Measurements from ENCODE around the gene SUGT1.
"Not testable (repeated sequence)": the region's sequence is repeated elsewhere in the genome, so short reads cannot be mapped to it uniquely, and the experiment has no call there.

The SUGT1 gene

DNA sequence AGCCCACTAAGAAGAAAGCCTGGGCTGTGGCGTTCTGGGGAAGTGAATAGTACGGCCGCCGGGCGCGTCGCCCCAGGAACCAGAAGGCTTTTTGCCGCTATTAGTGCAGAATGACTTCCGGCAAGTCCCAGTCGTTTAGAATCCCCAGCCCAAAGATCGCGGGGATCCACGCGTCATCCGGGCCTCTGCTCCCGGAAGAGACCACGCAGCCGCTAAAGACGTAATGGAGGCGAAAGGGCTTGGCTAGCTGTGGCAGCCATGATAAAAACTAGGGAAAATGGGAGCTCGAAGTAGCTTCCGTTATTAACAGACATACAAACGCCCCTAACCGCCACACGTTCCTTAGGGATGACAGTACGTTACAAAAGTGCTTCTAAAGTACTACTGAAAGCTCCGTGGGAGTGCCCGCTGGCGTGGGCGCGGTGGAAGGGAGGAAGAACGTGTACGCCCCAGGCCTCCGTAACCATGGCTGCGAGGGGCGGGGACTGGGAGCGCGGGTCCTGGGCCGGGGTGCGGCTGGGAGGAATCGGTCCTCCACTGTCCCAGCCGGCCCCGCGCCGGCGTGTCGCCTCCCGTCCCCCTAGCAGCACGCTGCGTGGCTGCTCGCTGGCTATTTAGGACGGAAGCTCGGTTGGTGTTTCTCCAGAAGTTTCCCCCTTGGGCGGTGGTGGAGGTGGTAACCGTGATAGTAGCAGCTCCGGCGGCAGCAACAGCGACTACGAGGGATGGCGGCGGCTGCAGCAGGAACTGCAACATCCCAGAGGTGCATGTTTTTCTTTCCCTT, at the start of gene SUGT1:
Gene SUGT1 (plus strand): TSS at position 641 of the 784 bp plus-strand sequence. CDS start 85 bp downstream, at position 726.
- peak; percentile 82 for FAIRE-seq

DNA sequence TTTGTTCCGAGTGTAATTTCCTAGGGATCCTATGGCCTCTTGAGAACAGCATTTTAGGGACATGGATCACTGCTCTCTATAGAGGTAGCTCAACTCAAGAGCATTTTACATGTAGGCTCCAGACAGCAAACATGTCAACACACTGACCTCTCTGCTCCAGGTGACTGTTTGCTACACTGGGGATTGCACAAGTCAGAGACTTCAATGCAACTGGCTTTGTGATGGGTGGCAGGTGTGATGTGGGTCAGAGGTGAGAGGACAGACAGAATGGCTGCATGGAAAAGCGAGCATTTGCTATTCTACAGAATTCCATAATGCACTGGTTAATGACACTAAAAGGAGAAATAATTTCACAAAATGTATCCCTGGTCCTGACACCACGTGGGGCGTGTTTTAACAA, 49.3 kb upstream of the SUGT1 start:
- FAIRE-seq = not testable (repeated sequence)

DNA sequence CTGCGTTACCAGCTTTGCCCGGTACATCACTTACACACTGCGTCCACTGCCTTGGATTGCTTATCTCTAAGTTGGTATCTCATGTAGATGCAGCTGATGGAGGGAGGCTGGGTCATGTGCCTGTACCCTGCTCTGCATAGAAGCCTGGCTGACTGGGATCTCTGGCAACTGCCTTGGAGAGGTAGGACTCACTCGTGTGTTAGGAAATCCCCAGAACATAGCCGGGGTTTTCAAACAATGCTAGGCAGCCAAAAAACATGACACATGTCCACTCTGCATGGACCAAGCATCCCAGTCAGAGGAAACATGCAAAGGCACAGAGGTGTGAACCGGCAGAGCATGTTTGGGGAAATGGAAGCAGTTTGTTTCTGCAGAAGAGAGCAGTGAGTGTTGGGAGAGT, 46.5 kb upstream of the SUGT1 start:
- not testable (repeated sequence) for FAIRE-seq

DNA sequence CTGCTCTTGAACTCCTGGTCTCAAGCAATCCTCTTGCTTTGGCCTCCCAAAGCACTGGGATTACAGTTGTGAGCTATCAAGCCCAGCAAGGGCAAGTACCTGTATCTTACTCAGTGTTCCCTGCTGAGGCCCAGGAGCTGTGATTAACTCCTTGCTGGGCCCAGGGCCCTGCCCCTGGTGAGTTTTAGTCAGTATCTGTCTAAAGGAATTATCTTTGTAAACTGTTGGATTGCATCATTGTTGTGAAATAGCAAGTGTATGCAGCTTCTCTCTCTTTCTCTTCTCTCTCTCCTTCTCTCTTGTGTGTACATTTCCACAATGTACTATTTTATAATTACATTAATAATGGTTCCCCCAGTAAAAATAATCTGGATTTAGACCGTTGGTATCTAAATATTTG, 45.8 kb upstream of the SUGT1 start:
- not testable (repeated sequence) for FAIRE-seq

DNA sequence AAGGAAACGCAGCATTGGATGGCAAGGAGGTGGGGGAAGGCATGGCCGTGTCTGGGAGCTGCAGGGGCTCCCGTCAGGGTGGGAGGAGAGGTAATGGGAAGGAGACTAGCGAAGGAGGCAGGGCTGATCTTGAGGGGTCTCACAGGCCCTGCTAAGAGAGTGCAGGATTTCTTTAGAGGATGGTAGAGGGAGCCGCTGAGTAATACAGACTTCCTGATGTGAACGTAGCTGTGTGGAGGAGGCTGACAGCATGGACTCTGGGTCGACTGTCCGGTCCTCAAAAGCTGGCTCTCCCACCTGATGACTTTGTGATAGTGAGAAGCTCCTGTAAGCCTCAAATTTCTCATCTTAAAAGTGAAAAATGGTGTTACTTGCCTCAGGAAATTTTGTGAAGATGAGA, 44.5 kb upstream of the SUGT1 start:
- not testable (repeated sequence) for FAIRE-seq

DNA sequence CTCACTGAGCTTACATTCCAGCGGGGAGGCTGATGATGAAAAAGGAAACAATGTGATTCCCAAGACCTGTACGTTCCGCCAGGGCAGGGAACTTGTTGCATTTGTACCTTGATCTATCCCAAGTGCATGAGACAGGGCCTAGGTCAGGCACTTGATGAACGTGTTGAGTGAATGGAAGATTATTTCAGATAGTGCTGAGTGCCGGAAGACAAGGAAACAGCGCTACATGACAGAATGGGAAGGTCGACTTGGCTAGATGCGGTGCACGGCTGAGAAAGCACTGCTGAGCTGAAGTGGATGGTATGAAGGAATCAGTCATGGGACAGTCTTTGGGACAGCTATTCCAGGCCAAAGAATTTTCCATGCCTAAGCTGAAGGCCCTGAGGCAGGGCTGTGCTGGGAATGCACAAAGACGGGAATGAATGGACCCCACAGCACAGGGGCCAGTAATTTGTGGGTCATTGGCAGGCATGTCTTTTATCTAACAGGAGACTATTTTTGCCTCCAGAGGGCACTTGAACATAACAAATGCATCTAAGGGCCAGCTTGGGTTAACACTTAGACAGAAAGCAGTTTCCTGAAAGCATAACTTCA, 43.5 kb upstream of the SUGT1 start:
- FAIRE-seq = peak; percentile 30

DNA sequence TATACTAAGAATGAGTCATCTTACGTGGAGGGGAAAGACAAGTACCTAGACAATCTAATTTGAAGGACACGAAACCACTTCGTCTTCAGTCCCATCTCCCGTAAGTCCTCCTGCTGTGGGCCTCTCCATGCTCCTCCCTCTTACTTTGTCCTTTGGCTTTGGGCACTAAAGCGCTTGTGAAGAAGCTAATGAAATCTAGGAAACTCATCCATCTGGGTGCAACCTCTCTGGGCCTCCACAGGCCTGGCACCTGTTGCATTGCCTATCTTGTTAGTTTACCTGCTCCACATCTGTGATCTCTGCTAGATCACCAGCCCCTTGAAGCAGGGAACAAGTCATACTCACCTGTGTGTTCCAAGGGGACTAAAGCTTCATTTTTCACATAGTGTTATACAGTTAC, 42.5 kb upstream of the SUGT1 start:
- not testable (repeated sequence) for FAIRE-seq

DNA sequence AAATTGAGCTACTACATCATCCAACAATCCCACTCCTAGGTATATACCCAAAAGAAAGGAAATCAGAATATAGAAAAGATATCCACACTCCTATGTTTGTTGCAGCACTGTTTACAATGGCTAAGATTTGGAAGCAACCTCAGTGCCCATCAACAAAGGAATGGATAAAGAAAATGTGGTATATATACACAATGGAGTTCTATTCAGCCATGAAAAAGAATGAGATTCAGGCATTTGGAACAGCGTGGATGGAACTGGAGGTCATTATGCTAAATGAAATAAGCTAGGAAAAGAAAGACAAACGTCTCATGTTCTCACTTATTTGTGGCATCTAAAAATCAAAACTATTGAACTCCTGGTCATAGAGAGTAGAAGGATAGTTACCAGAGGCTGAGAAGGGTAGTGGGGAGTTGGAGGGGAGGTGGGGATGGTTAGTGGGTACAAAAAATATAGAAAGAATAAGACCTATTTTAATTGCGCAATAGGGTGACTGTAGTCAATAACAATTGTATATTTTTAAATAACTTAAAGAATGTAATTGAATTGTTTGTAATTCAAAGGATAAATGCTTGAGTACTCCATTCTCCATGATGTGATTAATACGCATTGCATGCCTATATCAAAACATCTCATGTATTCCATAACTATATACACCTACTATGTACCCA, 37.4 kb upstream of the SUGT1 start:
- FAIRE-seq = no peak

DNA sequence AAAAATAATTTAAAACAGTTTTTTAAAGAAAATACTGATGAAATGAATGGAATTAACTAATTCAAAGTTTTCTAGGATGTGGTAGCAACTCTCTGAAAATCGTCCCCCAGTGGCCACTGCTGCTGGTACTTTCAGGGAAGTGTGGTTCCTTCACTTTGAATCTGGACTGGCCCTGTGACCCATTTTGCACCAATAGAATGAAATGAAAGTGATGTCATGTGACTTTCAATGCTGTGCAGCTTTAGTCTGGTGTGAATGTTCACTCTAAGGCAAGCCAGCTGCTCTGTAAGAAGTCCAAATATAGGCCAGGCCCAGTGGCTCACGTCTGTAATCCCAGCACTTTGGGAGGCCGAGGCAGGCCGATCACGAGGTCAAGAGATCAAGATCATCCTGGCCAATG, 36.8 kb upstream of the SUGT1 start:
- FAIRE-seq = no peak

DNA sequence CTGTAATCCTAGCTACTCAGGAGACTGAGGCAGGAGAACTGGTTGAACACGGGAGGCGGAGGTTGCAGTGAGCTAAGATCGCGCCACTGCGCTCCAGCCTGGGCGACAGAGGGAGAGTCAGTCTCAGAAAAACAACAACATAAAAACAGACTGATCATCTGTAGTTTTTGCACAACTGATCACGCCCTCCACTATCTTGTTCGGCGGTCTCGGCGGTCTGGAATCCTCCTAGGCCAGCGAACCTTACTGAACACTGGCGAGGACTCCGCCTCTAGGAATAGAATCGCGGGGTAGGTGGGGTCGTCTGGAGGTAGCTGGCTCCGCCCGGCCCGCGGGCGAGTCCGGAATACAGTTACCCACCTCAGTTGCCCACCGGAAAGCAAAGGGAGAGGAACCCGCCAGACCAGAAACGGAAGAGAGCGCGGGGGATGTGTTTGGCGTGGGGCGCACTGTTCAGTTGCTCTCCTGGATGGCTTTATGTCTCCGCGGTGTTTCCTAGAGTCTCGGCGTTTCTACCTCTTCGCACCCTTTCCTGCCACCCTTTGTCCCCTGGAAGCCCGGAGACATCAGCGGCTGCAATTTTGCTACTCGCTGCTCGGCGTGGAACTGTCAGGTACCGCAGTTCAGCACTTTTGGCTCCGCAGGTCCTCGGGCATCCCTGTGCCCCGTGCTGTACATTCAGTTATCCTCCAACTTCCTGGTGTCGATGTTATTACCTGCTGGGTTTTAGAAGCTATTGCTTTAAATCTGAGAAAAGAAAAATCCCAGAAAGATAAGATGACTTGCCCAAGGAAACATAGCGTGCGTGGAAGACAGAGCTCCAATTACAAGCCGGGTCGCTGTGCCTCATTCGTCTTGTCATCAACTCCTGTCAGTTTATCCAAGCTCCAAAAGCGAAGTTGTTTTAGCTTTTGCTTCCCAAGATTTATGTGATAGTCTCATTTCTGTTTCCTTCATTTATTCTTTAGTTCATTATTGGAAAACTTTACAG, 35.3 kb upstream of the SUGT1 start:
- no peak for FAIRE-seq

DNA sequence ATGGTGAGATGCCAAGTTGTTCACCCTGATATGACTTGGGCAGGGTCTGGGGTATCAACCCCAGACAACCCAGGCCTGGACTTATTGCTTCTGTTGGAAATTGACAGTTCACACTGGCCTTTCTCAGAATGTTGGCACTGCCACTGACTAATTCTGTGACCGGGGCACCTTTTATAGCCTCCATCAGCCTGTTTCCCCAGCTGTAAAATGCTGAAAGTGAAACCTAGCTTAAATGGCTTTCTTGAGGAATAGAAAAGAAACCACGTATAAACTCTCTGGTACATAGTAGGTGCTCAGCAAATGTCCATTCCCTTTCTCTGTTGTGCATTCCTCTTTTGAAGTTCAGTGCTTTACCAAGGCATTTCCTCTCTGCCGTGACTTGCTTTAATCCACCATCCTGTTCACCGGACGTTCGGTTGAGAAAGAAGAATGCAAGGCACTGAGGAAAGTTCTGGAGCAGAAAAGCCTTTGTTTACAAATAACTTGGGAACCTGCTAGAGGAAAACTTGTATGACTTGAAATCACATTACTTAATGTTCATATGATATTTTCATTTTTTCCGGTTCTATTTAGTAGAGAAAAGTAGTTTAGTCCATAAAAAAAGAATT, 21.4 kb upstream of the SUGT1 start:
- not testable (repeated sequence) for FAIRE-seq

DNA sequence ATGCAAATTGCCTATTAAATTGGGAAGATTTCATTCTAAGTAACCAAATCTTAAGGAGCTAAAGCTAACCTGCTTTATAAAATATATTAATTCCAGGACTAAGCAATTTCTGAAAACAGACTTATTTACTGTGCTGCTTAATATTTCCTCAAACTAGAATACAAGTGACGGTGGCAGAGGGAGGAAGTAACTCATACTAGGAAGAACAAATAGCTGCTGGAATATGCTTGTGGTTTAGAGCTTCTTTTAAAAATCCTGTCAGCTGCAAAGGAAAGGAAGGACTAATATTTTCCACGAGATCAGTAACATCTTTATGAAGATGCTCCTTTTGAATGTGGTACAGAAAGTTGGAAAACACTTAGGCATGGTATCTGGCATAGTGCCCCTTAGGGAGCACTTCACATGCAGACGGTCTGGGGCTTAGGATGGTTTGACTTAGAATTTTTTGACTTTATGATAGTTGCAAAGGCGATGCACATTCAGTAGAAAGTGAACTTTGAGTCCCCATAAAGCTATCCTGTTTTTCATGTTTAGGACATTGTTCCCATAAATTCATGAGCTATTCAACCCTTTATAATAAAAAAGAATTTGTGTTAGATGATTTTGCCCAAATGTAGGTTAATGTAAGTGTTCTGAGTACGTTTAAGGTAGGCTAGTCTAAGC, 13.8 kb upstream of the SUGT1 start:
- FAIRE-seq = no peak

DNA sequence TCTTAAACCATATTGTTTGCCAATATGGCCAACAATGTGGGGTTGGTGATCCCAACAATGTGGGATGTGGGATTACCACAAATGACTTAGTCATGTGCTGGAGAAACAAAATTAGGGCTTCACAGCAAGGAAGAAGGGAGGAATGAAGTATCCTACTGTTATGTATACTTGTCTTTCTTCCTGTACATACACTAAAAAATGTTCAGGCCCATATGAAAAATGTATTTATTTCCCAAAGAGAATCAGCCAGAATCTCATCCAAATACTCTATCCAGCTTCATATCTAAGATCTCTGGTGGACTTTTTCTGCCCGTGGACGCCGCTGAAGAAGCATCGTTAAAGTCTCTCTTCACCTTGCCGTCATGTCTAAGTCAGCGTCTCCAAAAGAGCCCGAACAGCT, 10.5 kb upstream of the SUGT1 start, which contains the start of gene HNRNPA1L2:
Gene HNRNPA1L2 (plus strand): TSS at position 301 of the 400 bp plus-strand sequence. CDS start 62 bp downstream, at position 363.
- FAIRE-seq = no peak

DNA sequence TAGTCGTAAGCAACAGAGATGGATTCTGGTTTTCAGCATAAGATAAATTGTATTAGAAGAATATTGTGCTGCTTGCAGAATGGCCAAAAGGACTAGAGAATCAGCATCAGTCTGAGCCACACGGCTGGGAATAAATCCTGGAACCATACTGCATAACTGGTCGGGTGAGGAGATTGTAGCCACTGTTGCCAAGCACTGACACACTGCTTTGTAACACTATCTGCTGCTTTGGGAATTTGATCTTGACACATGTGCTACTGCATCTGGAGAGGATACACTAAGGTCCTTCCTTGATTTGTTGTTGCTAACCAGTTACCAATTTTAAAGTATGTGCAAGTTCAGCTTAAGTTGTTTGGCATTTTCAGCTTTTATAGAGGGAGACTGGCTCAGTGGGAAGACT, 8.5 kb upstream of the SUGT1 start:
- no peak for FAIRE-seq

DNA sequence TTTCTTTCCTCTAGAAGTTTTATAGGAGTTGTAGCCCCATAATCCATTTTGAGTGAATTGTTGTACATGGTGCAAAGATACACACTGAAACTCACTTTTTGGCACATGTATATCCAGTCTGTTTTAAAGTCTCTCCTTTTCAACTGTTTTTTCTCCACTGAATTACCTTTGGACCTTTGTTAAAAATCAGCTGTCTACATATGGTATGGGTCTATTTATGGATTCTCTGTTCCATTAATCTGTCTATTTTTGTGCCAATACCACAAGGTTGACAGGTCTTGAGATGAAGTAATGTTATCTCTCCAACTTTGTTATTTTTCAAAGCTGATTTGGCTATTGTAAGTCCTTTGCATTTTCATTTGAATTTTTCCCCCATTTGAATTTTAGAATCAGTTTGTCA, 5.7 kb upstream of the SUGT1 start:
- no peak for FAIRE-seq

DNA sequence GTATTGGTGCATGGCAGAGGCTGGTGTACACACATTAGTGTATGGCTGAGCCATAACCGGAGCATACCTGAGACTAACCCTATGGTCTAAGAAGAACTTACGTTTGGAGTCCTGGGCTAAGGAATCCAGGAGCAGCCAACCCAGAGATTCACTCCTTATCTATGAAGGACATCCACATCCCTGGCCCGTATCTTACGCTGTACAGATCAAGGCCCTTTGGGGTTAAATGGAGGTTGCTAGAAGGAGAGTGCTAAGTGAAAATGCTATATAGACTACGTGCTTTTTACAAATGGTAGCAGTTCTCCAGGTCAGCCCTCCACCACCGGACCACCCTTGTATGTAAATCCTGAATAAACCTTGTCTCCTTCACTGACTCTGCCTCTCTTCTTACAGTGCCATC, 1.9 kb upstream of the SUGT1 start:
- no peak for FAIRE-seq

DNA sequence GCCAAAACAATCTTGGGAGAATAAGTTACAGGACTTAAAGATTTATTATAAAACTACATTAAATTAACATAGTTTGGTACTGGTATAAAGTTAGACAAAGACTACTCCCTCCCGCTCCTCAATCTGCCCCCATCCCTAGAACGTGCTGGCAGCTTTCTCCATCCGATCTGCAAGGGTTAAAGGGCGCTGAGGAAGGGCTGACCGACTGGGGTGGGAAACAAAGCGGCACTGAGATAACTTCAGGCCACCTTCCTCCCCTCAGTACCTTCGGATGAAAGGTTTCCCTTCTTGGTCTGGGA, 790 bp upstream of the SUGT1 start:
- FAIRE-seq = no peak

DNA sequence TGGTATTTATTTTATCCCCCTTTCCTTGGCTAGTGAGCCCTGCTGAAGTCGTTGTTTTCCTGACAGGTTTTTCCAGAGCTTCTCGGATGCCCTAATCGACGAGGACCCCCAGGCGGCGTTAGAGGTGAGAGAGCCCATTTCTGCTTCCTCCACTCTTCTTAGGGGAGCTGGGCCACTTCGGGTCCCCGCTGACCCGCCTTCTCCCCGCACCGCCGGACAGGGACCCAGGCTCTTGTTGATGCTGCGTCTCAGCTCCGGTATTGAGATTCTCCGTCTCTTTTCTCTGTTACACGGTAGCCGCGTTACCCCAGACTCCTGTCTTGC, 306 bp downstream of the SUGT1 start:
- FAIRE-seq = no peak

DNA sequence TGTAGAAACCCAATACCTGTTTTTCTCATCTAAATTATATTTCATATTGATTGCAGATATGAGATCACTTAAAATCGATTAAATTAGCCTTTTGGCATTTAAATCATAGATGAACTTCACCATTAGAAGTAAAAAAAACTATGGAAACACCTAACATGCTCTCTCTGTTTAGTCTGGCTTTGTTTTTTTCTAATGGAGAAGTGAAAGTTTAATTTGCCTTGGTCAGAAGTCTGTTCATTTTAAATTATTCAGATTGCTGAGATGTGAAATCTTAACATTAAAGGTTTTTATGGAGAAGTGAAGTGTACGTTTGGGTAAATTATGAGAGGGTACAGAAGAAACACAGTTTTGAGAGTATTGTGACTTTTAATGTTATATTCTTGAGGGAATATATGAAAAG, 6.7 kb downstream of the SUGT1 start:
- no peak for FAIRE-seq

DNA sequence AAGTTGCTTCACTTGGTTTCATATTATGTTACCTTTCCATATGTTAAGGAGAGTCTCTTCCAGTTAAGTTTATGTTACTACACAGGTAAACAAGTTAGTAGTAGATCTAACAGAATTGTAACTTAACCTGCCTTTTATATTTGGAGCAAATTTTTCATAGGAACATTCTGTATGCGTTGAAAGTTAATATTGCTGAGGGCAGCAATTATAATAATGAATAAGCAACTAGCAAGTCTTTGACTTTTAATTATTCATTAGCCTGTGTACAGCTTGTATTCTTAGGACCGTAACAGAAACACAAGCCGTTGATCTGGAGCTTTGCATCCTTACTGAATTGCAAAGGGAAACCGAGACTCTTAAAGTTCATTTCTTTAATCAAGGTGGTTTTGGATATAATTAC, 11.6 kb downstream of the SUGT1 start:
- no peak for FAIRE-seq

DNA sequence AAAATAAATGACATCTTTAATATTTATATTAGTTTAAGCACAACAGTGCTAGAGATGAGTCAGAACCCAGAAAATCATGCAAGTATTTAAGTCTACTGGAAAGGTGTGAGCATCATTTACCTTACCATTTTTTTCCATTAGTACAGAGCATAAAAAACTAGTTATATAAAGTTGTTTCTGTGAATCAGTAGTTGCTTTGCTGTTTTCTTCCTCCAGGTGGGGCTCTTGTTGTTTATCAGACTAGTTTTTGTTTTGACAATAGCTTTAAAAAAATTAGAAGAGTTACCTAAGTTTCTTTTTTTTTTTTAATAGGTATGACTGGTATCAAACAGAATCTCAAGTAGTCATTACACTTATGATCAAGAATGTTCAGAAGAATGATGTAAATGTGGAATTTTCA, 12.7 kb downstream of the SUGT1 start:
- peak; percentile 96 for FAIRE-seq

DNA sequence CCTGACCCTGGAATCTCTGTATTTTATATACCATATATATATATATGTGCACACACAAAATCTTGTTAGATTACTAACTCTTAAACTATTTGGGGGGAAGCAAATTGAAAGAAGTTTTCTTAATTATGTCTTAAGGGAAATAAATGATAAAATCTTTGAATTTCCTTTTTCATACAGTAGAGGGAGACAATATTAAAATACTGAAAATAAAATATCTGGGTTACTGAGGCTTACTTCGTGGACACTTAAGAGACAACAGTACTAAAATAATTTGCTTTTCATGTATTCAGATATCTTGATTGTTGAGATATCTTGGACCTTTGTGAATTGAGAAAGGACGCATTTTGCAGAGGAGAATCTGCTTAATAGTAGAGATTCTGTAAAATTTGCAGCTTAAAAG, 17.0 kb downstream of the SUGT1 start:
- no peak for FAIRE-seq
